ENCODE data around the gene CAMSAP3.

Gene CAMSAP3

GRCh38 chr19:7607874-7608560 lies 12.4 kb downstream of the CAMSAP3 start:
- H3K27ac ChIP-seq = no peak overlapping the region
- H3K9me3 ChIP-seq = no peaks in the 10 kb centered on the region
- no peak overlapping the region for H3K4me3 ChIP-seq (ENCODE audit: low read depth in 1 of 2, low read length in 1 of 2)
- H3K36me3 ChIP-seq = no peaks in the 10 kb centered on the region
- H3K27me3 ChIP-seq = peaks cover 21% of the 10 kb centered on the region
- no peak for TF ChIP-seq CTCF (IDR thresholded peaks at IDR 0.05)
- H3K4me1 ChIP-seq (ENCODE audit: control insufficient read depth in 1 of 2, insufficient read depth in 1 of 2, low read depth in 1 of 2, low read length in 1 of 2) = no peaks in the 10 kb centered on the region

- no peaks in the 10 kb centered on the region for H3K4me1 ChIP-seq (ENCODE audit: control insufficient read depth in 1 of 2, insufficient read depth in 1 of 2, low read depth in 1 of 2, low read length in 1 of 2)
- no peak overlapping the region for H3K27ac ChIP-seq
- H3K36me3 ChIP-seq = no peaks in the 10 kb centered on the region
- H3K9me3 ChIP-seq = no peaks in the 10 kb centered on the region
- no peak for TF ChIP-seq CTCF (IDR thresholded peaks at IDR 0.05)
- H3K4me3 ChIP-seq (ENCODE audit: low read depth in 1 of 2, low read length in 1 of 2) = no peak overlapping the region
- H3K27me3 ChIP-seq = no peaks in the 10 kb centered on the region
Observed at GRCh38 chr19:7610491-7611240, 15.0 kb downstream of the CAMSAP3 start.

GRCh38 chr19:7611541-7612279 lies 16.0 kb downstream of the CAMSAP3 start:
- H3K9me3 ChIP-seq = no peaks in the 10 kb centered on the region
- no peak overlapping the region for H3K4me3 ChIP-seq (ENCODE audit: low read depth in 1 of 2, low read length in 1 of 2)
- H3K4me1 ChIP-seq (ENCODE audit: control insufficient read depth in 1 of 2, insufficient read depth in 1 of 2, low read depth in 1 of 2, low read length in 1 of 2) = peaks cover 0 to 4% of the 10 kb centered on the region in 2 experiments
- no peak for TF ChIP-seq CTCF (IDR thresholded peaks at IDR 0.05)
- no peaks in the 10 kb centered on the region for H3K27me3 ChIP-seq
- H3K36me3 ChIP-seq = no peaks in the 10 kb centered on the region
- H3K27ac ChIP-seq = no peak overlapping the region

GRCh38 chr19:7612282-7613274 lies 16.9 kb downstream of the CAMSAP3 start:
- no peaks in the 10 kb centered on the region for H3K27me3 ChIP-seq
- peaks cover 6 to 12% of the 10 kb centered on the region in 2 experiments for H3K4me1 ChIP-seq (ENCODE audit: control insufficient read depth in 1 of 2, insufficient read depth in 1 of 2, low read depth in 1 of 2, low read length in 1 of 2)
- H3K9me3 ChIP-seq = no peaks in the 10 kb centered on the region
- no peak for TF ChIP-seq CTCF (IDR thresholded peaks at IDR 0.05)
- H3K27ac ChIP-seq = no peak overlapping the region
- H3K36me3 ChIP-seq = no peaks in the 10 kb centered on the region
- no peak overlapping the region for H3K4me3 ChIP-seq (ENCODE audit: low read depth in 1 of 2, low read length in 1 of 2)
